ENCODE data around the gene UBAC2.

The UBAC2 gene

GRCh38 chr13:99299256-99299919 is 98.7 kb downstream of the UBAC2 start:
- peak; percentile 49 for DNase-seq

- DNase-seq, result no peak
These were observed 99.3 kb downstream of the UBAC2 start for GRCh38 chr13:99299920-99300341.

- no peak for DNase-seq
These were observed 100.6 kb downstream of the UBAC2 start for GRCh38 chr13:99301056-99301838.

GRCh38 chr13:99301913-99302636 is 101.4 kb downstream of the UBAC2 start:
- no peak for DNase-seq

- no peak for DNase-seq
These were observed 102.2 kb downstream of the UBAC2 start for GRCh38 chr13:99302637-99303505.

- peak; percentile 62 for DNase-seq
These were observed 103.3 kb downstream of the UBAC2 start for GRCh38 chr13:99303863-99304521.

GRCh38 chr13:99304541-99304940 is 103.9 kb downstream of the UBAC2 start:
- DNase-seq, result no peak

GRCh38 chr13:99305158-99305557 is 104.5 kb downstream of the UBAC2 start:
- peak; percentile 52 for DNase-seq

GRCh38 chr13:99305566-99305965 is 104.9 kb downstream of the UBAC2 start:
- no peak for DNase-seq

GRCh38 chr13:99307247-99307646 is 106.6 kb downstream of the UBAC2 start, which contains the start of gene GPR183:
Gene GPR183 (minus strand): TSS chr13:99307399. CDS start chr13:99296145, 11,254 bp downstream.
- DNase-seq, result peak; percentile 81

- peak; percentile 66 for DNase-seq
These were observed 107.1 kb downstream of the UBAC2 start for GRCh38 chr13:99307648-99308339.

GRCh38 chr13:99308471-99309087 is 107.9 kb downstream of the UBAC2 start:
- no peak for DNase-seq

GRCh38 chr13:99310382-99311031 is 109.9 kb downstream of the UBAC2 start:
- peak; percentile 15 for DNase-seq

GRCh38 chr13:99311137-99311536 is 110.5 kb downstream of the UBAC2 start:
- no peak for DNase-seq

- peak; percentile 16 for DNase-seq
These were observed 111.3 kb downstream of the UBAC2 start for GRCh38 chr13:99311748-99312492.

GRCh38 chr13:99312493-99312883 is 111.8 kb downstream of the UBAC2 start:
- peak; percentile 81 for DNase-seq

- DNase-seq, result no peak
These were observed 112.8 kb downstream of the UBAC2 start for GRCh38 chr13:99313501-99313900.

- no peak for DNase-seq
These were observed 113.3 kb downstream of the UBAC2 start for GRCh38 chr13:99313941-99314340.

GRCh38 chr13:99314640-99315176 is 114.1 kb downstream of the UBAC2 start:
- DNase-seq, result no peak
